ENCODE measurements around the gene CLCN6. TPM values are rescaled to one million over a fixed set of nuclear protein-coding genes. Genes with fewer than 3 reads are reported as not detected.

The CLCN6 gene
- polyA plus RNA-seq, 1 experiment, result 9.0 TPM

DNA sequence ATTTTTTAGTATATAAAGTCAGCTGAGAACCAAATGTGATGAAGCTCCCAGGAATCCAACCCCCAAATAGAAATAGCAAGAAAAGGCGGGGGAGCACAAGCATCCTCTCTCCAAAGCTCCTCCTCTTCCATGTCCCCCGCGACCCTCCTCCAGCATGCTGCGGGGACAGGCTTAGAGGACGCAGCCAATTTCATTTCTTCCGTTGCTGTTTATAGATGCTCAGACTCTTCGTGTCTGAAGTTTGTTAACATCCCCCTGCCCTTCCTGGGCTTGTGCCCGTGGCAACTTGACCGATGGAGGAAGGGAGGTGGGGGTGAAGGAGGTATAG is 42.3 kb downstream of the CLCN6 start:
- TF ChIP-seq, protein P1, sequence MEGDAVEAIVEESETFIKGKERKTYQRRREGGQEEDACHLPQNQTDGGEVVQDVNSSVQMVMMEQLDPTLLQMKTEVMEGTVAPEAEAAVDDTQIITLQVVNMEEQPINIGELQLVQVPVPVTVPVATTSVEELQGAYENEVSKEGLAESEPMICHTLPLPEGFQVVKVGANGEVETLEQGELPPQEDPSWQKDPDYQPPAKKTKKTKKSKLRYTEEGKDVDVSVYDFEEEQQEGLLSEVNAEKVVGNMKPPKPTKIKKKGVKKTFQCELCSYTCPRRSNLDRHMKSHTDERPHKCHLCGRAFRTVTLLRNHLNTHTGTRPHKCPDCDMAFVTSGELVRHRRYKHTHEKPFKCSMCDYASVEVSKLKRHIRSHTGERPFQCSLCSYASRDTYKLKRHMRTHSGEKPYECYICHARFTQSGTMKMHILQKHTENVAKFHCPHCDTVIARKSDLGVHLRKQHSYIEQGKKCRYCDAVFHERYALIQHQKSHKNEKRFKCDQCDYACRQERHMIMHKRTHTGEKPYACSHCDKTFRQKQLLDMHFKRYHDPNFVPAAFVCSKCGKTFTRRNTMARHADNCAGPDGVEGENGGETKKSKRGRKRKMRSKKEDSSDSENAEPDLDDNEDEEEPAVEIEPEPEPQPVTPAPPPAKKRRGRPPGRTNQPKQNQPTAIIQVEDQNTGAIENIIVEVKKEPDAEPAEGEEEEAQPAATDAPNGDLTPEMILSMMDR (IDR thresholded peaks at IDR 0.05; ENCODE audit: low read depth, low read length), result no peak
- POLR2A ChIA-PET, result interaction anchor here (1.2 kb wide), 1 partner anchor 60 kb away, joined by 7 read pairs; no protein-coding TSS in a partner anchor

DNA sequence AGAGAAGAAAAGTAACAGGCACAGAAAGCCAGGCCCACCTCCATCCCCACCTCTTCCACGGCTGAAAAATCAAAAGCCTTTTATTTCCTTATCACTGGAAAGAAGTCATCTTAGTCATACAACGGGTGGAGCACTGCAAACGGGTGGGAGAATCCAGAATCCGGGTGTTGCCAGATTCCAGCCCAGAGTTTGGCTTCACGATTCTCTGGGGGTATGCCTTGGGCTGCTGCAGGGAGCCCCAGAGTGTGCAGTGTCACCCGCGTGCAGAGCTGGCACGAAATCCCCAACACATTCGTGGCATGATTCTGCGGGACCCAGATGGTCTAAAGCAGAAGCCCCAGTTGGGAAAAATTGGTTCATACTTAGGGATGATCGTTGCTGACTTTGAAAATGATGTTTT is 44.2 kb downstream of the CLCN6 start:
- Histone ChIP-seq H3K4me3 (ENCODE audit: low read depth, low read length) (no peak overlapping the region), H3K27me3 (ENCODE audit: control insufficient read depth, insufficient read depth, low read length) (peaks cover 7% of the 10 kb centered on the region), H3K27ac (ENCODE audit: low read depth, low read length) (no peak overlapping the region), H3K9me3 (ENCODE audit: control insufficient read depth, insufficient read depth, low read length) (no peaks in the 10 kb centered on the region; the same call in 1 of the 2 replicates)
- DNase-seq (ENCODE audit: low read depth, low spot score), result no peak
- TF ChIP-seq, protein P1 (IDR thresholded peaks at IDR 0.05; ENCODE audit: low read depth, low read length), result no peak
- ChIA-PET CTCF (no interaction called here), POLR2A (no interaction called here)

More for the DNA sequence above, 42.3 kb downstream of the CLCN6 start:
- H3K9me3 ChIP-seq (ENCODE audit: control insufficient read depth, insufficient read depth, low read length), result no peaks in the 10 kb centered on the region; the same call in 1 of the 2 replicates
- peaks cover 5% of the 10 kb centered on the region for H3K27me3 ChIP-seq (ENCODE audit: control insufficient read depth, insufficient read depth, low read length)
- H3K4me3 ChIP-seq (ENCODE audit: low read depth, low read length), result no peak overlapping the region
- CTCF ChIA-PET, result interaction anchor here (1.0 kb wide), 1 partner anchor 9 kb away, joined by 3 read pairs; no protein-coding TSS in a partner anchor
- no peak overlapping the region for H3K27ac ChIP-seq (ENCODE audit: low read depth, low read length)
- no peak for DNase-seq (ENCODE audit: low read depth, low spot score)

DNA sequence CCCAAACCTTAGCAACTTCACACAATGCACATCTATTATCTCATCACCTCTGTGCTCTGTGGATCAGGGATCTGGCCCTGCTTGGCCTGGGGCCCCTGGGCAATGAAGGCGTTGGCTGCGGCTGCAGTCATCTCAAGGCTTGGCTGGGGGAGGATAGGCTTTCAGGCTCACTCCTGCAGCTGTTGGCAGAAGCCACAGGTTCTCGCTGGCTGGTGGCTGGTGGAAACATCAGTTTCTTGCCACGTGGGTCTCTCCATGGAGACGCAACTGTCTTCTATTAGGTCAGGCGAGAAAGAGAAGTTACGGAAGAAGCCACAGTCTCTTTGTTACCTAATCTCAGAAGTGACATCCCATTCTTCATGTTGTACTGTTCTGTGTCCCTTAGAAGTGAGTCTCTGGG is 45.2 kb downstream of the CLCN6 start:
- no peaks in the 10 kb centered on the region; the same call in 1 of the 2 replicates for H3K9me3 ChIP-seq (ENCODE audit: control insufficient read depth, insufficient read depth, low read length)
- no peak overlapping the region for H3K4me3 ChIP-seq (ENCODE audit: low read depth, low read length)
- TF ChIP-seq, protein P1 (IDR thresholded peaks at IDR 0.05; ENCODE audit: low read depth, low read length), result no peak
- no peak overlapping the region for H3K27ac ChIP-seq (ENCODE audit: low read depth, low read length)
- ChIA-PET POLR2A (no interaction called here), CTCF (no interaction called here)
- DNase-seq (ENCODE audit: low read depth, low spot score), result no peak
- H3K27me3 ChIP-seq (ENCODE audit: control insufficient read depth, insufficient read depth, low read length), result peaks cover 7% of the 10 kb centered on the region

DNA sequence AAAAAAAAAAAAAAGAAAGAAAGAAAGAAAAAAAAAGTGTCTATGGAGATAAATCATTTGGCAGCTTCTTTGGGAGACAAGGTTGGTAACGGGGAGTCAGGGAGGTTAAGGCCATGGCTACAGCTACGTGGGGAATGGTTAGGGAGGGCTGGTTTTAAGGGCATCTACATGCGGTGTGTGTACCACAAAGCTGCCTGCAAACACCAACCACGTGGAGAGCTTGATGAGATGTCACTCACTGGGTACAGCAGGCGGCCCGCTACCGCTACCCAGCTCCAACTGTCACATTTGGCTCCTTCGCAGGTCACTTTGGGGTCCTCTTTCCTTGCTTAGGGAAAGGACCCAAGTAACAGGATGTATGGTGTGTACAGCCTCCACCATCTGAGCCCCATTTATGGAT is 48.5 kb downstream of the CLCN6 start:
- Histone ChIP-seq H3K9me3 (ENCODE audit: control insufficient read depth, insufficient read depth, low read length) (no peaks in the 10 kb centered on the region), H3K27me3 (ENCODE audit: control insufficient read depth, insufficient read depth, low read length) (peaks cover 27% of the 10 kb centered on the region), H3K27ac (ENCODE audit: low read depth, low read length) (no peak overlapping the region), H3K4me3 (ENCODE audit: low read depth, low read length) (no peak overlapping the region)
- TF ChIP-seq, protein P1 (IDR thresholded peaks at IDR 0.05; ENCODE audit: low read depth, low read length), result no peak
- CTCF ChIA-PET, result no interaction called here
- POLR2A ChIA-PET, result interaction anchor here (0.8 kb wide), 1 partner anchor 9 kb away, joined by 3 read pairs; no protein-coding TSS in a partner anchor
- no peak for DNase-seq (ENCODE audit: low read depth, low spot score)

DNA sequence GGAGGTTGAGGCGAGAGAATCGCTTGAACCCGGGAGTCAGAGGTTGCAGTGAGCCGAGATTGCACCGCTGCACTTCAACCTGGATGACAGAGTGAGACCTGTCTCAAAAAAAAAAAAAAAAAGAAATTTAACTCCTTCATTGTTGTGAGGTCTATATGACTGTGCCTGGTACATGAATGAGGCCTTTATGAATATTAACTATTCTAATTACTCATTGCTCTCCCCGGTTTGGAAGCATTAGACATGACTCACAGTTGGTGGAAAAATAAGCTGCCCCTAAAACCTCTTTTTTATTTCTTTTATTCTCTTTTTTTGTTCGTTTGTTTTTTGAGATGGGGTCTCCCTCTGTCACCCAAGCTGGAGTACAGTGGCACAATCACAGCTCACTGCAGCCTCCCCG is 49.4 kb downstream of the CLCN6 start:
- peaks cover 30% of the 10 kb centered on the region for H3K27me3 ChIP-seq (ENCODE audit: control insufficient read depth, insufficient read depth, low read length)
- H3K27ac ChIP-seq (ENCODE audit: low read depth, low read length), result no peak overlapping the region
- TF ChIP-seq, protein P1 (IDR thresholded peaks at IDR 0.05; ENCODE audit: low read depth, low read length), result no peak
- DNase-seq (ENCODE audit: low read depth, low spot score), result no peak
- CTCF ChIA-PET, result no interaction called here
- no peak overlapping the region for H3K4me3 ChIP-seq (ENCODE audit: low read depth, low read length)
- POLR2A ChIA-PET, result no interaction called here
- no peaks in the 10 kb centered on the region for H3K9me3 ChIP-seq (ENCODE audit: control insufficient read depth, insufficient read depth, low read length)
